ENCODE data around the gene RFX7. TPM values are rescaled to one million over a fixed set of nuclear protein-coding genes. Genes with fewer than 3 reads are reported as not detected.
A peak's percentile ranks its signal among the peaks of the same experiment; 100 is the strongest.

RFX7 gene
- total RNA-seq, 1 donor from 2014 or later: 7.2 TPM

- intact Hi-C loops (cut with micrococcal nuclease): no loop called here
- ATAC-seq (peak; percentile 81), DNase-seq (peak; percentile 93)
These were observed 2.5 kb upstream of the RFX7 start for GRCh38 chr15:56245871-56246814.

GRCh38 chr15:56244811-56245576, 1.3 kb upstream of the RFX7 start:
- no peak for ATAC-seq
- peak; percentile 29 for DNase-seq
- intact Hi-C loops (cut with micrococcal nuclease): no loop called here

- peak; percentile 65 for ATAC-seq
- intact Hi-C loops (cut with micrococcal nuclease): no loop called here
- DNase-seq: peak; percentile 36
These were observed 545 bp upstream of the RFX7 start for GRCh38 chr15:56244038-56244810.

- DNase-seq (no peak), ATAC-seq (no peak)
- intact Hi-C loops (cut with micrococcal nuclease): no loop called here
These were observed 1.0 kb downstream of the RFX7 start for GRCh38 chr15:56242576-56243162.

GRCh38 chr15:56241374-56242105, 2.1 kb downstream of the RFX7 start:
- ATAC-seq: no peak
- intact Hi-C loops (cut with micrococcal nuclease): no loop called here
- DNase-seq: no peak

- DNase-seq: no peak
- ATAC-seq: no peak
- intact Hi-C loops (cut with micrococcal nuclease): no loop called here
These were observed 3.3 kb downstream of the RFX7 start for GRCh38 chr15:56240390-56240789.

- intact Hi-C loops (cut with micrococcal nuclease): no loop called here
- DNase-seq: no peak
- ATAC-seq: no peak
These were observed 7.5 kb downstream of the RFX7 start for GRCh38 chr15:56236197-56236596.

GRCh38 chr15:56234804-56235203, 8.9 kb downstream of the RFX7 start:
- ATAC-seq: no peak
- intact Hi-C loops (cut with micrococcal nuclease): no loop called here
- no peak for DNase-seq

GRCh38 chr15:56233549-56233948, 10.1 kb downstream of the RFX7 start:
- no peak for ATAC-seq

GRCh38 chr15:56232058-56232457, 11.6 kb downstream of the RFX7 start:
- ATAC-seq (no peak), DNase-seq (no peak)
- intact Hi-C loops (cut with micrococcal nuclease): no loop called here

More at GRCh38 chr15:56233549-56233948, 10.1 kb downstream of the RFX7 start:
- intact Hi-C loops (cut with micrococcal nuclease): no loop called here
- DNase-seq: no peak

GRCh38 chr15:56228854-56229253, 14.8 kb downstream of the RFX7 start:
- ATAC-seq: no peak
- intact Hi-C loops (cut with micrococcal nuclease): no loop called here
- DNase-seq: no peak

- DNase-seq (no peak), ATAC-seq (no peak)
- intact Hi-C loops (cut with micrococcal nuclease): no loop called here
These were observed 15.3 kb downstream of the RFX7 start for GRCh38 chr15:56228352-56228751.

- DNase-seq (no peak), ATAC-seq (no peak)
- intact Hi-C loops (cut with micrococcal nuclease): no loop called here
These were observed 15.9 kb downstream of the RFX7 start for GRCh38 chr15:56227780-56228179.

- DNase-seq: no peak
- ATAC-seq: no peak
- intact Hi-C loops (cut with micrococcal nuclease): no loop called here
These were observed 16.4 kb downstream of the RFX7 start for GRCh38 chr15:56227306-56227705.

GRCh38 chr15:56225520-56225919, 18.2 kb downstream of the RFX7 start:
- DNase-seq (no peak), ATAC-seq (no peak)
- intact Hi-C loops (cut with micrococcal nuclease): no loop called here

GRCh38 chr15:56222302-56222701, 21.4 kb downstream of the RFX7 start:
- no peak for ATAC-seq
- intact Hi-C loops (cut with micrococcal nuclease): no loop called here
- no peak for DNase-seq

- ATAC-seq: no peak
- no peak for DNase-seq
- intact Hi-C loops (cut with micrococcal nuclease): no loop called here
These were observed 26.3 kb downstream of the RFX7 start for GRCh38 chr15:56217341-56217740.

- DNase-seq (no peak), ATAC-seq (no peak)
- intact Hi-C loops (cut with micrococcal nuclease): no loop called here
These were observed 27.9 kb downstream of the RFX7 start for GRCh38 chr15:56215769-56216168.
